ENCODE results near the gene IFNAR2. TPM values are rescaled to one million over a fixed set of nuclear protein-coding genes. Genes with fewer than 3 reads are reported as not detected.
"Not testable (repeated sequence)": the region's sequence is repeated elsewhere in the genome, so short reads cannot be mapped to it uniquely, and the experiment has no call there.

Gene IFNAR2
- total and polyA plus RNA-seq, 2 donors from 2014 or later, result 14.8 to 56.5 TPM

DNA sequence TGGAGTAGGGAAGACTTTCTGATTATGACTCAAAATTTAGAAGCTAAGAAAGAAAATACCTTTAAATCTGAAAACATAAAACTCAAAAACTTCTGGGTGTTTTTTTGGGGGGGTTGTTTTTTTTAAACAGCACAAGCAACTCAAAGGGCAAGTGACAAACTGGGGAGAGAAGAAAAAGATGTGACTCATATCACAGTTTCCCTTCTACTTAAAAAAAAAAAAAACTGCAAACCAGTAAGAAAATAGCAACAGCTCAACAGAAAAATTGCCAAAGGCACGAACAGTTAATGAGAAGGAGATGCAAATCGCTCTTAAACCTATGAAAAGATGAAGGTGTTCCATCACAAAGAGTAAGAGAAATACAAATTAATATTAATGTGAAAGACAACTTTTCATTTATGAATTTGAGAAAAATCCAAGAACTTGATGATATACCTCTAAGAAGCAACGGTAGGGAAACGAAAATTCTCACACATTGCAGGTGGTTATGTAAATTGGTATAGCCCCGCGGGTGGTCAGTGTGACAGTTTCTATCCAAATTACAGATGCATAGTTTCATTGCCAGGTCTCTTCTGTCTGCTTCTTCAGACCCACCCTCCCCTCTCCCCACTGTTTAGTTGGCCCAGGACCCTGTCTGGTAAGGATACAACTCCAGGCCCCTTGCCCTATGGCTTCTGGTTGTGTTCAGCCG, 9.0 kb downstream of the IFNAR2 start:
- FAIRE-seq (no peak), DNase-seq (no peak)
- TF ChIP-seq, protein P1, sequence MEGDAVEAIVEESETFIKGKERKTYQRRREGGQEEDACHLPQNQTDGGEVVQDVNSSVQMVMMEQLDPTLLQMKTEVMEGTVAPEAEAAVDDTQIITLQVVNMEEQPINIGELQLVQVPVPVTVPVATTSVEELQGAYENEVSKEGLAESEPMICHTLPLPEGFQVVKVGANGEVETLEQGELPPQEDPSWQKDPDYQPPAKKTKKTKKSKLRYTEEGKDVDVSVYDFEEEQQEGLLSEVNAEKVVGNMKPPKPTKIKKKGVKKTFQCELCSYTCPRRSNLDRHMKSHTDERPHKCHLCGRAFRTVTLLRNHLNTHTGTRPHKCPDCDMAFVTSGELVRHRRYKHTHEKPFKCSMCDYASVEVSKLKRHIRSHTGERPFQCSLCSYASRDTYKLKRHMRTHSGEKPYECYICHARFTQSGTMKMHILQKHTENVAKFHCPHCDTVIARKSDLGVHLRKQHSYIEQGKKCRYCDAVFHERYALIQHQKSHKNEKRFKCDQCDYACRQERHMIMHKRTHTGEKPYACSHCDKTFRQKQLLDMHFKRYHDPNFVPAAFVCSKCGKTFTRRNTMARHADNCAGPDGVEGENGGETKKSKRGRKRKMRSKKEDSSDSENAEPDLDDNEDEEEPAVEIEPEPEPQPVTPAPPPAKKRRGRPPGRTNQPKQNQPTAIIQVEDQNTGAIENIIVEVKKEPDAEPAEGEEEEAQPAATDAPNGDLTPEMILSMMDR (IDR thresholded peaks at IDR 0.05; ENCODE audit: borderline replicate concordance, extremely low read depth, insufficient read depth), result no peak
- H3K27me3 ChIP-seq (ENCODE audit: control insufficient read depth, insufficient read depth, low read length), result no peaks in the 10 kb centered on the region
- no peak overlapping the region for H3K27ac ChIP-seq (ENCODE audit: low read depth in 2 of 2, low read length in 2 of 2)
- intact Hi-C loops (cut with DNase I), result no loop called here
- H3K9ac ChIP-seq (ENCODE audit: low read length in 3 of 3), result no peak overlapping the region
- no peak overlapping the region for H3K4me3 ChIP-seq (ENCODE audit: low read length in 3 of 3)
- H3K36me3 ChIP-seq (ENCODE audit: control insufficient read depth in 2 of 3, insufficient read depth in 3 of 3, low read length in 3 of 3), result peaks cover 0 to 2% (median 0%) of the 10 kb centered on the region in 3 donors
- no peaks in the 10 kb centered on the region for H3K4me1 ChIP-seq (ENCODE audit: control insufficient read depth in 2 of 3, insufficient read depth in 2 of 3, low read depth in 1 of 3, low read length in 3 of 3)
- no peaks in the 10 kb centered on the region for H3K9me3 ChIP-seq (ENCODE audit: control insufficient read depth in 2 of 3, insufficient read depth in 1 of 3, low read length in 3 of 3)

DNA sequence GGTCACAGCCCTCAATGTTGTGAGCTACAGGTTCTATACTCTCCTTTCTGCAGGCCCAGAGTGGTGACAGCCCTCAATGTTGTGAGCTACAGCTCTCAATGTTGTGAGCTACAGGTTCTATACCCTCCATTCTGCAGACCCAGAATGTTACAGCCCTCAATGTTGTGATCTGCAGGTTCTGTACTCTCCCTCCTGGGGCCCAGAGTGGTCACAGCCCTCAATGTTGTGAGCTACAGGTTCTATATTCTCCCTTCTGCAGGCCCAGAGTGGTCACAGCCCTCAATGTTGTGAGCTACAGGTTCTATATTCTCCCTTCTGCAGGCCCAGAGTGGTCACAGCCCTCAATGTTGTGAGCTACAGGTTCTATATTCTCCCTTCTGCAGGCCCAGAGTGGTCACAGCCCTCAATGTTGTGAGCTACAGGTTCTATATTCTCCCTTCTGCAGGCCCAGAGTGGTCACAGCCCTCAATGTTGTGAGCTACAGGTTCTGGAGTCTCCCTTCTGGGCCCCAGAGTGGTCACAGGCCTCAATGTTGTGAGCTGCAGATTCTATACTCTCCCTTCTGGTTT, 9.9 kb downstream of the IFNAR2 start:
- H3K27me3 ChIP-seq (ENCODE audit: control insufficient read depth, insufficient read depth, low read length); H3K4me3 ChIP-seq (ENCODE audit: low read length in 3 of 3); DNase-seq; H3K9me3 ChIP-seq (ENCODE audit: control insufficient read depth in 2 of 3, insufficient read depth in 1 of 3, low read length in 3 of 3); H3K27ac ChIP-seq (ENCODE audit: low read depth in 2 of 2, low read length in 2 of 2); H3K36me3 ChIP-seq (ENCODE audit: control insufficient read depth in 2 of 3, insufficient read depth in 3 of 3, low read length in 3 of 3); FAIRE-seq; H3K9ac ChIP-seq (ENCODE audit: low read length in 3 of 3); intact Hi-C loops (cut with DNase I); H3K4me1 ChIP-seq (ENCODE audit: control insufficient read depth in 2 of 3, insufficient read depth in 2 of 3, low read depth in 1 of 3, low read length in 3 of 3): not testable (repeated sequence)

DNA sequence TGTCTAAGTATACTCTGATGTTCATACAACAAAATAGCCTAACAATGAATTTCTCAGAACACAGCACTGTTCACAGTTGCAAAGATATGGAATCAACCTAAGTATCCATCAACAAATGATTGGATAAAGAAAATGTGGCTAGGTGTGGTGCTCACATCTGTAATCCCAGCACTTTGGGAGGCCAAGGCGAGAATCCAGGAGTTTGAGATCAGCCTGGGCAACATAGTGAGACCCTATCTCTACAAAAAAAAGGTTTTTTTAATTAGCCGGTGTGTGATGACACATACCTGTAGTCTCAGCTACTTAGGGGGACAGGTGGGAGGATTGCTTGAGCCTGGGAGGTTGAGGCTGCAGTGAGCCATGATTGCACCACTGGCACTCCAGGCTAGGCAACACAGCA, 10.7 kb downstream of the IFNAR2 start:
- Histone ChIP-seq H3K4me1 (ENCODE audit: control insufficient read depth in 2 of 3, insufficient read depth in 2 of 3, low read depth in 1 of 3, low read length in 3 of 3) (no peaks in the 10 kb centered on the region), H3K9ac (ENCODE audit: low read length in 3 of 3) (no peak overlapping the region), H3K36me3 (ENCODE audit: control insufficient read depth in 2 of 3, insufficient read depth in 3 of 3, low read length in 3 of 3) (peaks cover 0 to 2% (median 0%) of the 10 kb centered on the region in 3 donors), H3K9me3 (ENCODE audit: control insufficient read depth in 2 of 3, insufficient read depth in 1 of 3, low read length in 3 of 3) (no peaks in the 10 kb centered on the region), H3K4me3 (ENCODE audit: low read length in 3 of 3) (no peak overlapping the region), H3K27me3 (ENCODE audit: control insufficient read depth, insufficient read depth, low read length) (no peaks in the 10 kb centered on the region), H3K27ac (ENCODE audit: low read depth in 2 of 2, low read length in 2 of 2) (no peak overlapping the region)
- no peak for DNase-seq
- no peak for FAIRE-seq
- intact Hi-C loops (cut with DNase I), result no loop called here
- TF ChIP-seq, protein P1 (IDR thresholded peaks at IDR 0.05; ENCODE audit: borderline replicate concordance, extremely low read depth, insufficient read depth), result no peak

DNA sequence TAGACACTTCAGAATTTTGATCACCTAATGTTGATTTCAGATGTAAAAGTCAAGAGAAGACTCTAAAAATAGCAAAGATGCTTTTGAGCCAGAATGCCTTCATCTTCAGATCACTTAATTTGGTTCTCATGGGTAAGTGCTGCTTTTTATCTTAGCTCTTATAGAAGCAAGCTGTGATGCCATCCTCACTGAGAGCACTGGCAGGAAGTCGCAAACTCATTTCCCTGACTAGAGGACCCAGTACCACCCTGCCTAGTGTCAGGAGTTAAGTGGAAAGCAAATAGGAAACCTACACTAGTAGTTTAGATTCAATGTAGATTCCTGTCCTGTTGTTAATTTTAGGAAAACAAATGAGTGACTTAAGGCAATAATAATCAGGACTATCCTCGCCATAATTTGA, 12.1 kb downstream of the IFNAR2 start:
- Histone ChIP-seq H3K4me1 (ENCODE audit: control insufficient read depth in 2 of 3, insufficient read depth in 2 of 3, low read depth in 1 of 3, low read length in 3 of 3) (no peaks in the 10 kb centered on the region), H3K9ac (ENCODE audit: low read length in 3 of 3) (no peak overlapping the region), H3K4me3 (ENCODE audit: low read length in 3 of 3) (no peak overlapping the region), H3K27ac (ENCODE audit: low read depth in 2 of 2, low read length in 2 of 2) (no peak overlapping the region), H3K9me3 (ENCODE audit: control insufficient read depth in 2 of 3, insufficient read depth in 1 of 3, low read length in 3 of 3) (no peaks in the 10 kb centered on the region), H3K27me3 (ENCODE audit: control insufficient read depth, insufficient read depth, low read length) (no peaks in the 10 kb centered on the region), H3K36me3 (ENCODE audit: control insufficient read depth in 2 of 3, insufficient read depth in 3 of 3, low read length in 3 of 3) (peaks cover 2 to 5% (median 2%) of the 10 kb centered on the region in 3 donors)
- DNase-seq (no peak), FAIRE-seq (no peak)
- intact Hi-C loops (cut with DNase I), result no loop called here
- TF ChIP-seq, protein P1 (IDR thresholded peaks at IDR 0.05; ENCODE audit: borderline replicate concordance, extremely low read depth, insufficient read depth), result no peak

DNA sequence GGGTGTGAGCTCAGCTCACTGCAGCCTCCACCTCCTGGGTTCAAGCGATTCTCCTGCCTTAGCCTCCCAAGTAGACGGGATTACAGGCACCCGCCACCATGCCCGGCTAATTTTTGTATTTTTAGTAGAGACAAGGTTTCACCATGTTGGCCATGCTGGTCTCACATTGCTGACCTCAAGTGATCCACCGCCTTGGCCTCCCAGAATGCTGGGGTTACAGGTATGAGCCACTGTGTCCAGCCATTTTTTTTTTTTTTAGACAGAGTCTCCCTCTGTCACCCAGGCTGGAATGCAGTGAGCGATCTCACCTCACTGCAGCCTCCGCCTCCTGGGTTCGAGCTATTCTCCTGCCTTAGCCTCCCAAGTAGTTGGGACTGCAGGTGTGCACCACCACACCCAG, 13.1 kb downstream of the IFNAR2 start:
- H3K4me1 ChIP-seq (ENCODE audit: control insufficient read depth in 2 of 3, insufficient read depth in 2 of 3, low read depth in 1 of 3, low read length in 3 of 3); FAIRE-seq; DNase-seq; H3K36me3 ChIP-seq (ENCODE audit: control insufficient read depth in 2 of 3, insufficient read depth in 3 of 3, low read length in 3 of 3); H3K27ac ChIP-seq (ENCODE audit: low read depth in 2 of 2, low read length in 2 of 2); H3K4me3 ChIP-seq (ENCODE audit: low read length in 3 of 3); H3K27me3 ChIP-seq (ENCODE audit: control insufficient read depth, insufficient read depth, low read length); H3K9ac ChIP-seq (ENCODE audit: low read length in 3 of 3); intact Hi-C loops (cut with DNase I); H3K9me3 ChIP-seq (ENCODE audit: control insufficient read depth in 2 of 3, insufficient read depth in 1 of 3, low read length in 3 of 3): not testable (repeated sequence)

Measured in kidney (tissue), 14 donors.